Measurements from ENCODE around the gene PIK3CD. TPM values are rescaled to one million over a fixed set of nuclear protein-coding genes. Genes with fewer than 3 reads are reported as not detected.

PIK3CD gene
- total and polyA plus RNA-seq, 4 donors: 1.8 to 11.3 (median 3.4) TPM

DNA sequence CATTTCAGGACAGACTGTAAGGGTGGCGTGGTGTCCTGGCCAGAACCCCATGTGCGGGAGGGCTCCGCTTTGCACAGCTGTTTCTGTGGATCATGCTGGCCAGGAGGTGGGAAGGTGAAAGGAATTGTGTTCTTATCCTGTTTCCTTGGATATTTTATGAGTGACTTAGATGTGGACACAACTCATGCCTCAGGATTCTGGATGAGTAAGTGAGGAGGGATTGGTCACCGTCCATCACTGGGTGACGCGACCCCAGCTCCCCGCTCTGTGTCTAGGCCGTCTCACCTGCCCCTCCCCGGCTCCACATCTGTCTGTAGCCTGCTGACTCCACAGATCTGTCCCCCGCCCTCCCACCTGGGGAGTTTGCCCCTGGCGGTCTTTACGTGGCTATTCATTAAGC lies 48.8 kb downstream of the PIK3CD start:
- no peak overlapping the region for H3K27ac ChIP-seq (ENCODE audit: low read depth in 1 of 2, low read length in 2 of 2)
- no peak for DNase-seq (ENCODE audit: low spot score)
- H3K27me3 ChIP-seq (ENCODE audit: control insufficient read depth in 4 of 4, insufficient read depth in 4 of 4, low read length in 3 of 4): no peaks in the 10 kb centered on the region
- peaks cover 0 to 3% (median 0%) of the 10 kb centered on the region in 4 donors for H3K4me1 ChIP-seq (ENCODE audit: control insufficient read depth in 4 of 4, insufficient read depth in 4 of 4, low read length in 3 of 4)
- no peaks in the 10 kb centered on the region for H3K36me3 ChIP-seq (ENCODE audit: control insufficient read depth in 4 of 4, insufficient read depth in 3 of 4, low read depth in 1 of 4, low read length in 3 of 4)
- no peak overlapping the region for H3K9ac ChIP-seq (ENCODE audit: low read depth in 1 of 2, low read length in 2 of 2)
- TF ChIP-seq SP1 (IDR thresholded peaks at IDR 0.05) (no peak), NR2F2 (IDR thresholded peaks at IDR 0.05) (no peak), FOXA2 (IDR thresholded peaks at IDR 0.05) (no peak), CTCF (IDR thresholded peaks at IDR 0.05; ENCODE audit: low read depth, low read length, missing input control) (no peak), YY1 (IDR thresholded peaks at IDR 0.05) (no peak), FOXA1 (IDR thresholded peaks at IDR 0.05) (no peak), JUND (IDR thresholded peaks at IDR 0.05) (no peak), EGR1 (IDR thresholded peaks at IDR 0.05; ENCODE audit: low read depth in 2 of 2) (no peak), RAD21 (IDR thresholded peaks at IDR 0.05) (no peak), GABPA (IDR thresholded peaks at IDR 0.05 in 1 of 2, conservative IDR thresholded peaks at IDR 0.05 in 1 of 2) (no peak), HNF4A (conservative IDR thresholded peaks at IDR 0.05) (no peak), HNF4G (IDR thresholded peaks at IDR 0.05) (no peak), RXRA (IDR thresholded peaks at IDR 0.05) (no peak), TAF1 (conservative IDR thresholded peaks at IDR 0.05) (no peak)
- TF ChIP-seq, protein P1, sequence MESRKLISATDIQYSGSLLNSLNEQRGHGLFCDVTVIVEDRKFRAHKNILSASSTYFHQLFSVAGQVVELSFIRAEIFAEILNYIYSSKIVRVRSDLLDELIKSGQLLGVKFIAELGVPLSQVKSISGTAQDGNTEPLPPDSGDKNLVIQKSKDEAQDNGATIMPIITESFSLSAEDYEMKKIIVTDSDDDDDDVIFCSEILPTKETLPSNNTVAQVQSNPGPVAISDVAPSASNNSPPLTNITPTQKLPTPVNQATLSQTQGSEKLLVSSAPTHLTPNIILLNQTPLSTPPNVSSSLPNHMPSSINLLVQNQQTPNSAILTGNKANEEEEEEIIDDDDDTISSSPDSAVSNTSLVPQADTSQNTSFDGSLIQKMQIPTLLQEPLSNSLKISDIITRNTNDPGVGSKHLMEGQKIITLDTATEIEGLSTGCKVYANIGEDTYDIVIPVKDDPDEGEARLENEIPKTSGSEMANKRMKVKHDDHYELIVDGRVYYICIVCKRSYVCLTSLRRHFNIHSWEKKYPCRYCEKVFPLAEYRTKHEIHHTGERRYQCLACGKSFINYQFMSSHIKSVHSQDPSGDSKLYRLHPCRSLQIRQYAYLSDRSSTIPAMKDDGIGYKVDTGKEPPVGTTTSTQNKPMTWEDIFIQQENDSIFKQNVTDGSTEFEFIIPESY (IDR thresholded peaks at IDR 0.05): no peak
- TF ChIP-seq, protein P2, sequence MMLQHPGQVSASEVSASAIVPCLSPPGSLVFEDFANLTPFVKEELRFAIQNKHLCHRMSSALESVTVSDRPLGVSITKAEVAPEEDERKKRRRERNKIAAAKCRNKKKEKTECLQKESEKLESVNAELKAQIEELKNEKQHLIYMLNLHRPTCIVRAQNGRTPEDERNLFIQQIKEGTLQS (IDR thresholded peaks at IDR 0.05): no peak
- 83% methylated on average over 12 of the region's 12 CpGs for WGBS
- no peak overlapping the region for H3K4me3 ChIP-seq (ENCODE audit: low read depth in 1 of 3, low read length in 3 of 3)
- no peaks in the 10 kb centered on the region for H3K9me3 ChIP-seq (ENCODE audit: control insufficient read depth in 4 of 4, low read length in 3 of 4)

DNA sequence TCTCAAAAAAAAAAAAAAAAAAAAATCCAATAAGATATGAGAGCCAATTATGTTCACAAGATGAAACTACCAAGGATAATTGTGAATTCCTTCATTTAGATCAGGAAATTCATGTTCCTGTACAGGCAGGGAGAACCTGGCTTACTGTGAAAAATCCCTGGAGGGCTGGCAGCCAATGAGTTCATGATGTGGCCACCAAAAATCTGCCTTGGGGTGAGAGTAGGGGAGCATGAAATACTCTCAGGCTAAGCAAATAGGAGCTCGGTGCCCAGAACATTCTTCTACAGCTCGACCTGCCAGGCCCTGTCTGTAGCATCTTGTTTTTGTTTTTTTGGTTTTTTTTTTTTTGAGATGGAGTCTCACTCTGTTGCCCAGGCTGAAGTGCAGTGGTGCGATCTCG lies 50.1 kb downstream of the PIK3CD start:
- Histone ChIP-seq H3K4me1 (ENCODE audit: control insufficient read depth in 4 of 4, insufficient read depth in 4 of 4, low read length in 3 of 4) (peaks cover 0 to 3% (median 0%) of the 10 kb centered on the region in 4 donors), H3K9ac (ENCODE audit: low read depth in 1 of 2, low read length in 2 of 2) (no peak overlapping the region), H3K27ac (ENCODE audit: low read depth in 1 of 2, low read length in 2 of 2) (no peak overlapping the region), H3K36me3 (ENCODE audit: control insufficient read depth in 4 of 4, insufficient read depth in 3 of 4, low read depth in 1 of 4, low read length in 3 of 4) (no peaks in the 10 kb centered on the region), H3K27me3 (ENCODE audit: control insufficient read depth in 4 of 4, insufficient read depth in 4 of 4, low read length in 3 of 4) (no peaks in the 10 kb centered on the region), H3K9me3 (ENCODE audit: control insufficient read depth in 4 of 4, low read length in 3 of 4) (no peaks in the 10 kb centered on the region), H3K4me3 (ENCODE audit: low read depth in 1 of 3, low read length in 3 of 3) (no peak overlapping the region)
- DNase-seq (ENCODE audit: low spot score): no peak
- WGBS: 88% methylated on average over 4 of the region's 4 CpGs
- TF ChIP-seq YY1 (IDR thresholded peaks at IDR 0.05): no peak
- no peak for TF ChIP-seq REST (IDR thresholded peaks at IDR 0.05)
- no peak for TF ChIP-seq FOXA1 (IDR thresholded peaks at IDR 0.05)
- no peak for TF ChIP-seq CTCF (IDR thresholded peaks at IDR 0.05; ENCODE audit: low read depth, low read length, missing input control)
- no peak for TF ChIP-seq EGR1 (IDR thresholded peaks at IDR 0.05; ENCODE audit: low read depth in 2 of 2)
- TF ChIP-seq GABPA (IDR thresholded peaks at IDR 0.05 in 1 of 2, conservative IDR thresholded peaks at IDR 0.05 in 1 of 2): no peak
- TF ChIP-seq, protein P2 (IDR thresholded peaks at IDR 0.05): no peak
- no peak for TF ChIP-seq JUND (IDR thresholded peaks at IDR 0.05)
- TF ChIP-seq SP1 (IDR thresholded peaks at IDR 0.05): no peak
- no peak for TF ChIP-seq HNF4G (IDR thresholded peaks at IDR 0.05)
- TF ChIP-seq FOXA2 (IDR thresholded peaks at IDR 0.05): no peak
- no peak for TF ChIP-seq HNF4A (conservative IDR thresholded peaks at IDR 0.05)
- no peak for TF ChIP-seq NR2F2 (IDR thresholded peaks at IDR 0.05)
- no peak for TF ChIP-seq RXRA (IDR thresholded peaks at IDR 0.05)
- TF ChIP-seq, protein P1 (IDR thresholded peaks at IDR 0.05): no peak

Measured in liver (tissue), 9 donors.